NCI-H774 (cell line): ENCODE results near the gene PFKP.
"Not testable (repeated sequence)": the region's sequence is repeated elsewhere in the genome, so short reads cannot be mapped to it uniquely, and the experiment has no call there.

Experiments
- DNase-seq: peaks from one replicate; lab custom pipeline; 2025; lab: John Stamatoyannopoulos, UW

Gene PFKP

DNA sequence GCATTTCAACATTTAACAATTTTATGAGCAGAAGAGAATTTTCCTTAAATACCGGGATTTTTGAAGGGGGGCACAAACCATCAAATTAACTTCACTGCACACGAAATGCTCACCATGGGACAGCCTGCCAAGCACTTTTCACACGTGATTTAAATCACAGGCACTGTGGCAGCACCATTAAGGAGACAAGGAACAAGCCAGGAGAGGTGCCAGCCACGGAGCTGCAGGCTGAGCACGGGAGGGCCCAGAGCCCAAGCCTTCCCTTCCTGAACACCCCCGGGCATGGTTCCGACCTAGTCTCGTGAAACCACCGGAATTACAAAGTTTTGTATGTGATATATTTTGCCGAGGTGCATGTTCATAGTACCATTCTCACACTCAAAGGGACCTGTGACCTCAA is 91.8 kb downstream of the PFKP start:
- no peak for DNase-seq

DNA sequence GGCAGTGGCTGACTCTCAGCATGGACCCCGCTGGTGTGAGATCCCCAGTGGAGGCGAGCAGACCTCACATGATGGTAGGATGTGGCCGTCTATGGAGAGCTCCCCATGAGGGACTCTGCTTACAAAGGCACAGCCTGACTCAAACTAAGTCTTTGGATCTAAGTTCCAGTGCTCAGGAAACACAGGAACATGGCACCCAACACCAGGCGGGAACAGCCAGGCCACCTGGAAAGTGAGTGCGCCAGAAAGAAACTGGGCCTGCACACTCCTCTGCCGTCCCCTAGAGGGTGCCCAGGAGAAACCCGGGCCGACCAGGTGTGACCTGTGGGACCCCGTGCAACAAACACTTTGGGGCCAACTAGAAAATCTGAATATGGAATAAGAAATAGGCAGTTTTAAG is 95.2 kb downstream of the PFKP start:
- DNase-seq: no peak

DNA sequence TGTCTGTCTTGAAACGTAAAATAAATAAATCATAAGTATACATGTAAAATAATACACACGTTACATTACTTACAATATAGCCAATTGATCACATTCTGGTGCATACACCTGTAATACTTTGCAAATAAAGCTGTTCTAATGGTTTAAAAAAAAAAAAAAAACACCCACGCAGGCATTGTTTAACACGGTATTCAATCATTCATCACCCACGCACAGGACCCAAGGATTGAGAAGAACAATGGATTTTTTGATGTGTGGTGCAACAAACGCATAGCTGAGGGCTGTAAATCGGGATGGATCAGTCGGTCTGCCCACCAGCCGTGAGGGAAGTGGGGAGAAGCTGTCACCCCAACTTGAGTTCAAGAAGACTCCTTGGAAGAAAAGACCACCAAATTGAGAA is 96.5 kb downstream of the PFKP start:
- no peak for DNase-seq

DNA sequence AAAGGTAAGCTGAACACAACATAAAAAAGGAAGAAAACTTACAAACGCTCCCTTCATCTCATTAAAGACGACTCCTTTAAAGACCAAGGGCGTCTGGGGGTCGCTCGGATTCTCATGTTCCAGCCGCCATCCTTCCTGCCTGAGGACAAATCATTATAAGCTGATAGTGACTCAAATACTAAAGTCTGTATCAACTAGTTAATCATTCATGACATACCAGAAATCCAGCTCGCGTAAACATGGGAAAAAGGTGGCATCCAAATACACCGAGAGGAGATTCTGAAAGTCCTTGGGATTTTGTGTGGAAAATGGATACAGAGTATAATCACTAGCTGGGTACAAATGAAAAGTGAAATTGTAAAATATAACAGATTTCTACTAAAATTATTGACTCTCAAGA is 97.8 kb downstream of the PFKP start:
- DNase-seq: no peak

DNA sequence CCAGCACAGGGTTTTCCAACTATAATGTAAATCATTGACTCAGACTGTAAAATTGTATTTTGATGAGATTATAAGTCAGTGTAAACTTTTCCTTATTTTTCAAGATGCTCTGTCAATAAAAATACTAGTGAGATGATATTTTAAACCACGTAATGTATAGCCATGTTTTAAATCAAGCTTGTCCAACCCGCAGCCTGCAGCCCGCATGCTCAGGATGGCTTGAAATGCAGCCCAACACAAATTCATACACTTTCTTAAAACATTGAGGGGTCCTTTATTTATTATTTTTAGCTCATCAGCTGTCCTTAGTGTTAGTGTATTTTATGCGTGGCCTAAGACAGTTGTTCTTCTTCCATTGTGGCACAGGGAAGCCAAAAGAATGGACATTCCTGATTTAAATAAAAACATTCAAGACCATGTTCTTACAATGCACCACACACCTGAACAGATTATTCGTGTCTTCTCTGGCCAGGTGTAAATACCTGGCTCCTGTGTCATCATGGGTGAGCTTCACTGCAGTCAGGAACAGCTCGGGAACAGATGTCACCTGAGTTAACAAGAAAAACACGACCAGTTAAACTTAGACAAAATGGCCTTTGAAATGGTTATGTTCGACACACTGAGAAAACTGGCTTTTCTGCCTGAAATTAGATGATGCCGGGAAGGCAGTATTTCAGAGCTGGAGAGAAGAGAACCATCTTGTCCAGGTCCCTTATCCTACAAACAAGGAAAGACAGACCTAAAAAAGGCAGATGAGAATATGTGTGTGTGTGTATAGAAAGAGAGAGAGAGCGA is 99.3 kb downstream of the PFKP start:
- no peak for DNase-seq

DNA sequence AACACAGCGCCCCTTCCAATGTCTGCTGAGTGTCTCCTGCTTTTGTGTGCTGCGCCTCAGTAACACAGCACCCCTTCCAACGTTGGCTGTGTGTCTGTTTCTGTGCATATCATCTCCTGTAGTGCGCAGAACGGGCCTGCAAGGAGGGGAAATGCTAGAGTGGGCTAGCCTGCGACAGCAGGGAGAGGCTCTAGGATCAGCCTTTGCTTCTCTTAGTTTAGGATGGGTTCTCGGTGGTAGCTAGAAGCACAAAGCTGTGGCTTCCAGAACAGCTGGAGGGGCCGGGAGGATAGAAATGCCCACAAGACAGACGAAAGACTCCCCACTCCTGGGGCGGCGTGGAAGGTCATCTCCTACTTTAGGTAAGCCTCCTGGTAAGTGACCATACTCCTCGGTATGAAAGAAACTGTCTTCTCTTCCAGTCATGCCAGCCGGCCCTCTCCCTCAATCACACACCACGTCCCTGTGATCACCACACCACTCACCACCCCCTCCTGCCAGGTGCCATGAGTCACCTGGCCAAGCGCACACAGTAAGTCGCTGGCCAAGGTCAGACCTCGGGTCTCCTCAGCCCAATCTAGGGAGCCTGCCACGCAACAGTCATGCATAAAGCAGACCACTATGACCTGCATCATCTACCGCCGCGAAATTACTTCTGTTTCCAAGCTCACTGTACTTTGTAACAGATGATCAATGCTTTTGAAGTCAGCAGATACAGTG is 100.4 kb downstream of the PFKP start:
- DNase-seq: no peak

DNA sequence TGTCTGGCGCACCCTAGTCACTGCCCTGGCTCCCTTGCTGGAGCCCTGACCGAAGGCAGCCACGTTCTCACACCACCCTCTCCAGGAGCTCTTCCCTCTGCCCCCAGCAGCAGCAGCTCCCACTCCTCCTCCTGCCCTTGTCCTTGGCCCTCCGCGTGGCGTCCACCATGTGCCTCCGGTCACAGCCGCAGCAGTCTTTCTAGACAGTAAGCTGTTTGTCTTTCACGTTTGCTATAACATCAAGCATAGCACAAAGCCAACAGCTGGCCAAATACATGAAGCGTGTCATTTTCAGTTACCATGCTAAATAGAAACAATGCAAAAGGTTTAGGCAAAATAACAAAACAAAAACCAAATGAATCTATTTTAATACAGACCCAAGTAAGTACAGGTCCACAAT is 101.9 kb downstream of the PFKP start:
- DNase-seq: peak; percentile 58

DNA sequence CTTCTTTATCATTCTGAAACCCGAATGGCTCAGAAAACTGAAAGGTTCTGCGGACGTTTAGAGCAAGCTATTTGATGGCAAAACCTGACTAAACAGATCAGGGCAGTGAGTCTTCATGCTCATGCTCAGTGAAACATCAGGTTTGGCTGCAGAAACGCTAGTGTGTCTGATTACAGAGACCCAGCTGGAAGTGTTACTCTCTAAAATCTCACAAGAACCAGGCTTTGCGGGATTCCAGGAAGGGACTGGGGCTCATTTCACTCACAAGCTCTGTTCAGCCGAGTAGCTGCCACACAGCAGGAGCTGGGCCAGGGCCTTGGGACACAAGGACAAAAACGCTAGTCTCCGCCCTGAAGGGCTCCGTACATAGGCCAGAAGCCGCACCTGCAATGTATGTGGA is 102.3 kb downstream of the PFKP start:
- no peak for DNase-seq

DNA sequence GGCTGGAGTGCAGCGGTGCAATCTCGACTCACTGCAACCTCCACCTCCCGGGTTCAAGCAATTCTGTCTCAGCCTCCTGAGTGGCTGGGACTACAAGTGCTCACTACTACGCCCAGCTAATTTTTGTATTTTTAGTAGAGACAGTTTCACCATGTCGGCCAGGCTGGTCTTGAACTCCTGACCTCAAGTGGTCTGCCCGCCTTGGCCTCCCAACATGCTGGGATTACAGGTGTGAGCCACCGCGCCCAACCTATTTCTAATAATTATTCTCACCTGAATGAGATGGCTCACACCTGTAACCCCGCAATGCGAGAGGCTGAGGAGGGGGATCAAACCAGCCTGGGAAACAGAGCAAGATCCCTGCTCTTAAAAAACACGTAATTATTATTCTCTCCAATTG is 104.1 kb downstream of the PFKP start:
- DNase-seq: not testable (repeated sequence)

DNA sequence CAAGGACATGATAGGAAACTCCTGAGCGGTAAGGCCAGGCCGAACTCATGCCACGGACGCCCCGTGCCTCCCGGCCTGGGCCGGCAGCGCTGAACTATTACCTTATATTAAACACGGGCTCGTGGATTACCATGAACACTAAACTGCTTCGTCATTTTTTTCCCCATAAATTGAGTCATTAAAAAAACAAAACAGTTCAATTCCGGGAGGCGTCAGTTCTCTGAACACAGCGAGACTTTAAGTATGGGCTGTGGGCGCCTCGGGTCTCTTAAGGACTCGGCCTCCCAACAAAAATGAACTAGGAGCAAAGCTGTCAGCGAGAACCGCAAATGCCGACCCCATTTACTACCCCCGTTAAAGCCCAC is 104.7 kb downstream of the PFKP start:
- DNase-seq: no peak

DNA sequence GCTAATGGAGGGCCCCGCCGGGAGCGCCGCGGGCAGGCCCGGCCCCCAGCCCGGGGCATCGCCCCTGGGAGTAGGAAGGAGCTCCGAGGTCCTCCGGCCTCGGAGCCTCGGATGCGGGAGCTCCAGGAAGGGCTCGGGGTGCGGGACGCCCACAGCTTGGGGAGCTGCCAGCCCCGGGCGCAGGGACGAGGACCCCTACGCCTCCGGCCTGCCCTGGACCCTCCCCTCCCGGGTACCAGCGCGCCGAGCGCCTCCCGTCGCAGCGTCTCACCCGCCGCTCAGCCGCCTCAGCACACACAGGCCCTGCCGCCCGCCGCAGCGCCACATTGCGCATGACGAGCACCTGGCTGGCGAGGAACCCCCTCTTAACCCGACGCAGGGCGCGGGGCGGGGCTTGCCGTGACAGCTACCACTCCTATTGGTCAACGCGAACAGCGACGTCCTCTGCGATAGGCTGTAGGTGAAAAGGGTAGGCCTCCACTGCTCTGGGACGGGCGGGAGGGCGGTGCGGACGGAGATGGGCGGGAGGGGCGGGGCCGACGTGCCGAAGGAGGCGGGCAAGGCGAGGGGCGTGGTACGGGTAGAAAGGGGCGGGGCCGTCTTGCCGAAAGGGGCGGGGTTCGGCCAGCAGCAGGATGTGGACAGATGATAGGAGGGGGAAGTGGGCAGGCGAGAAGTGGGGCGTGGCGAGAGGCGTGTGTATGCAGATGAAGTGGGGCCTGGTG is 105.3 kb downstream of the PFKP start, which contains the start of gene PITRM1:
PITRM1 (minus strand) TSS at position 337 of the 725 bp plus-strand sequence; CDS start at position 327, 10 bp downstream.
- DNase-seq: peak; percentile 98

DNA sequence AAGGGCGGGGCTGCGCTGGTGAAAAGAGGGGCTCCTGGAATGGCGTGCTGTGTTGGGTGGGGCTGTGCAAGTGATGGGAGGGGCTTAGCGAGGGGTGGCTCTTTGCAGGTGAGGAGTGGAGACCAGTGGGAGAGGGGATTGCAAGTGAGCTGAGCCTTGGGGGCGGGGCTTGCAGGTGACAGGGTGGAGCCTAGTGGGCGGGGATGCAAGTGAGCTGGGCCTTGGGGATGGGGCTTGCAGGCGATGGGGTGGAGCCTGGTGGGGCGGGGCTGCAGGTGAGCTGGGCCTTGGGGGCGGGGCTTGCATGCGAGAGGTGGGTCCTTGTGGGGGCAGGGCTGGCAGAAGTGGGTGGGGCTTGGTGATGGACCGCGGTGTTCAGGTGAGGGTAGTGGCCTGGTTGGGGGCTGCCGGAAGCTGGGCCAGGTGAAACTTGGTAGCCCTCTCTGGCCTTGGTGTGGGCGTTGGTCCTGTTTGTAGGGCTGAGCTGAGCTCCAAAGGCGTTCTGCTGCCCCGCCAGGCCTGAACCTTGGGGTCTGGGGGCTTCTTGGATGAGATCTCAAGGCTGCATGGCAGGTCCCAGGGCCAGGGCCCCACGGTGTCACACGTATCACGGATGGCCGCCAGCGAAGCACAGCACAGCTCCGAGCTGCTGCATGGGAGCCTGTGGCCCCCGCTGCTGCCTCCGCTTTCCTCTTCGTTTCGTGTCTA is 106.0 kb downstream of the PFKP start:
- peak; percentile 98 for DNase-seq

DNA sequence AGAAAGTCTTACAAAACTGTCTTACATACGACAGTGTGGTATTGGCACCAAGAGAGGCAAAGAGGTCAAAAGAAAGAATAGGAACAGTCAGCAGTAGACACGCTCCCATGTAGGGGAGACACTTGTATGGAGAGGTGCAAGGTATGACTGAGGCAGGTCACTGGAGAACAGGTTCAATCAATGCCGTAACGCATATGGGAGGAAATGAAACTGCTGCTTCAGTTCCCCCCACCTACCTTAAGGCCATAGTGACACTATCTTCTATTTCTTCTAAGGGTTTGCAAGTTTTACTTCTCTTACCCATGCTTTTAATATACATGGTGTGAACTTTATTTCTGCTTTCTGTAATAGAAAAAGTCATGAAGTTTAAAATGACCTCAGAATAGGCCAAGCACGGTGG is 110.7 kb downstream of the PFKP start:
- DNase-seq: no peak

DNA sequence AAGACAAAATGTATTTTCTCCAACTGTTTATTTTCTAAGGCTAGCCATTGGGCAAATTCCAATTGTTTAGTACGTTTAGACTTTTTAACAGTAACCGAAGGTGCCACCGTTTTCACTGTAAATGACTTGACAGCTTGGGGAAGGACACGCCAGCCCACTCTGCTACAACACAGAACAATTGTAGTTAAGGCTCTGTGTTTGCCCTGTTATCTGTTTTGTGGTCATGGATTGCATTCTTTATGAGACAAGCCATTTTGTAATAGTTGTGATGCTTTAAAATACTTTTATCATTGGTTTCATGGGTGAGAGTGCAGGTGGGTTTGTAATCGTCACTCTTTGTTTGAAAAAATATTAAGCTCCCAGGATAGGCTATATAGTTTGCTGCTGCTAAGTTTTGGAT is 111.8 kb downstream of the PFKP start:
- no peak for DNase-seq

DNA sequence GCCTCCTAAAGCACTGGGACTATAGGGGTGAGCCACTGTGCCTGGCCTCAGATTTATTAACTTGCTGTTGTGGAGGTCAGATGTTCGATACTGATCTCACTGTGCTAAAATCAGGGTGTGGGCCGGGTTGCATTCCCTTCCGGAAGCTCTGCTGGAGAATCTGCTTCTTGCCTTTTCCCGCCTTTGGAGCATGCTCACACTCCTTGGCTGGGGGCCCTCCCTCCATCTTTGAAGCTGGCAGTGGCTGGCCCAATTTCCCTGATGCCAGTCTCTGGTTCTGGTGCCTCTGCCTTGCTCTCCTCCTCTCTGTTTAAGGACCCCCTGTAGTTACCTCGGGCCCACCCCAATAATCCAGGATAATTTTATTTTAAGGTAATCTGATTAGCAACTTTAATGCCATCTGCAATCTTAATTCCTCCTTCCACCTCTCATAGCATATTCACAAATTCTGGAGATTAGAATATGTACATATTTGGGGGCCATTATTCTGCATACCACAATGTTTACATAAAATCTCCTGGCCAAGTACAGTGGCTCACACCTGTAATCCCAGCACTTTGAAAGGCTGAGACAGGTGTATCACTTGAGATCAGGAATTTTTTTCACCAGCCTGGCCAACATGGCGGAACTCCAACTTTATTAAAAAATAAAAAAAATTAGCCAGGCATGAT is 113.1 kb downstream of the PFKP start:
- DNase-seq: no peak

DNA sequence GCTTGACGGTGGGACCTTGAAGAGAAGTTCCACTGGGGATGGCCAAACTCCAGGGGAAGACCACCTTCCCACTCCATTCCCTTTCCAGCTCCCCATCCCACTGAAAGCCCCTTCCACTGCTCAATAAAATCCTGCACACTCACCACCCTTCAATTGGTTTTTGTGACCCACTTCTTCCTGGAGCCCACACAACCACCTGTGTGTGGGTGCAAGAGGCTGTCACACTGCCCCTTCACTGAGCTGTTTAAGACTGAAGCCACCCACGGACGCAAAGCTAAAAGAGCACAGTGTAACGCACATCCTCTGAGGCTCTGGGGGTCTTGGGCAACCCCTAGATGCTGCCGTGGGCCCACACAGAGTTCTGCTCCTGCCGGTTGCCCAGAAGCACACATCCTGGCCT is 118.0 kb downstream of the PFKP start:
- no peak for DNase-seq

DNA sequence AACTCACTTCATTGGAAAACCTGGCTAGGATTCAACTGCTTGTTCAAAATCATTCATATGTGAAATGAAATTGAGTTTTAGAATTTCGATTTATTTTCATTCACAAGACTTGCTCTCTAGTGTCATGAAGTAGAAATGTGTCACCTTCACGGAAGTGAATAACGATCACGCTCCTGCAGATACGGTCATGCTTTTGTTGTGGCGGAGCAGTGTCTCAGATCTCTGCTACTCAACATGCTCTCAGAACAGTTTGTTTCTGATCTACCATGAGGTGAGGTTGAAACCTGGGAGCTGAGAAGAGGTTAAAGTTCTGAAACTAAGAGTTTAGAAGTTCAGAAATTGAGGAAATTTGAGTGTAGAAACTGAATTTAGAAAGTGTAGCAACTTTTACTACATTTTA is 119.0 kb downstream of the PFKP start:
- no peak for DNase-seq
